AG09319 (cell line): Measurements from ENCODE around the gene ACIN1.

ENCODE experiments used
- DNase-seq: peaks from one replicate; pipeline ENCODE4 v3.0.0-alpha.2; 2010; ENCODE audit warnings: low read depth; ENCODE audit errors: extremely low read depth
- CTCF ChIP-seq: IDR thresholded peaks from 2 replicates; pipeline ENCODE4 v1.5.1; 2011; ENCODE audit warnings: low read depth, mild to moderate bottlenecking, inconsistent platforms, low read length, moderate library complexity

The ACIN1 gene

GRCh38 chr14:23043754-23044153 lies 51.2 kb downstream of the ACIN1 start:
- TF ChIP-seq CTCF: no peak

DNA sequence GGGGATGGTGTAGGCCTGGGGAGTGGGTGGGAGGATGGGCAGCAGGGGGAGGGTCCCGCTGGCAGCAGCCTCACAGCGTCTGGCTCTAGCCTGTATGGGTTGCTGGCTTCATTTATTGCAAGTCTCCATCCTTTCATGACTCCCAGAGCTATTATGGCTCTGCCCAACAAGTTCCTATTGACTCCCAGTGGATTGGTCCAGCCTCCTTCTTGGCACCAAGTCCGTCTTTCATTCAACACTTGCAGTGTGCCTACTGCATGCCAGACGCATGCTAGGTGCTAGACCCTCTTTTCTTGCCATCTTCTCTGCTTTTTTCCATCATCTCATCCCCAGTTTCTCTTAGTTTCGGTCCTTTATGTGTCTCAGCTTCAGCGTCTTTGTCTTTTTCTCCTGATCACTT lies 51.8 kb downstream of the ACIN1 start:
- TF ChIP-seq CTCF: no peak
- no peak for DNase-seq

More at GRCh38 chr14:23043754-23044153, 51.2 kb downstream of the ACIN1 start:
- DNase-seq: no peak

DNA sequence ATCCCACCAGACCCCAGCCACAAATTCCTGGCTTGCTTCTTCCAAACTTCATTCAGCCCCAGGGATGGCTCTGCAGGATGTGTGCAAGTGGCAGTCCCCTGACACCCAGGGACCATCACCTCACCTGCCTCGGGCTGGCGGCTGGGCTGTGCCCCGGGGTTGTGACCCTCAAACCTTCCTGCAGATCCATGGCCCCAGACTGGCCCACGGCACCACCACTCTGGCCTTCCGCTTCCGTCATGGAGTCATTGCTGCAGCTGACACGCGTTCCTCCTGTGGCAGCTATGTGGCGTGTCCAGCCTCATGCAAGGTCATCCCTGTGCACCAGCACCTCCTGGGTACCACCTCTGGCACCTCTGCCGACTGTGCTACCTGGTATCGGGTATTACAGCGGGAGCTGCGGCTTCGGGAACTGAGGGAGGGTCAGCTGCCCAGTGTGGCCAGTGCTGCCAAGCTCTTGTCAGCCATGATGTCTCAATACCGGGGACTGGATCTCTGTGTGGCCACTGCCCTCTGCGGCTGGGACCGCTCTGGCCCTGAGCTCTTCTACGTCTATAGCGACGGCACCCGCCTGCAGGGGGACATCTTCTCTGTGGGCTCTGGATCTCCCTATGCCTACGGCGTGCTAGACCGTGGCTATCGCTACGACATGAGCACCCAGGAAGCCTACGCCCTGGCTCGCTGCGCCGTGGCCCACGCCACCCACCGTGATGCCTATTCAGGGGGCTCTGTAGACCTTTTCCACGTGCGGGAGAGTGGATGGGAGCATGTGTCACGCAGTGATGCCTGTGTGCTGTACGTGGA lies 52.6 kb downstream of the ACIN1 start, which contains the start of gene PSMB11:
Gene PSMB11 (plus strand): TSS at position 51 of the 804 bp plus-strand sequence. CDS start 14 bp downstream, at position 65.
- TF ChIP-seq CTCF: no peak
- DNase-seq: no peak

DNA sequence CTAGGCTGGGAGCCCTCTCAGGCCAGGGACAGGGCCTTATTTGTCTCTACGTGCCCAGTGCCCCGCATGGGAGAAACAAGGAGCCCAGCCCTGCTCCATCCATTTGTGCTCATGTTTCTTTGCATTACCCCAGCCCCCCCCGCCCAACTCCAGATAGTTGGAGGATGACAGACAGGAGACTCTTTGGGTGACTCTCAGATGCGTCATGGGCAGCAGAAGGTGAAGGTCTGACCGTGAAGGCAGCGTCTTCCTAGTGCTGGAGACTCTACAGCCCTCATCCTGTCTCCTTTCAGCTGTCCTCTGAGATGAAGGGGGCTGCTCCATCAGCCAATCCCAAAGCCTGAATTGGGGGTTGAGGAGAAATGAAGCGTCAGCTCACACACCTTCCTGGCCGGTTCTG lies 53.2 kb downstream of the ACIN1 start:
- no peak for TF ChIP-seq CTCF
- no peak for DNase-seq

DNA sequence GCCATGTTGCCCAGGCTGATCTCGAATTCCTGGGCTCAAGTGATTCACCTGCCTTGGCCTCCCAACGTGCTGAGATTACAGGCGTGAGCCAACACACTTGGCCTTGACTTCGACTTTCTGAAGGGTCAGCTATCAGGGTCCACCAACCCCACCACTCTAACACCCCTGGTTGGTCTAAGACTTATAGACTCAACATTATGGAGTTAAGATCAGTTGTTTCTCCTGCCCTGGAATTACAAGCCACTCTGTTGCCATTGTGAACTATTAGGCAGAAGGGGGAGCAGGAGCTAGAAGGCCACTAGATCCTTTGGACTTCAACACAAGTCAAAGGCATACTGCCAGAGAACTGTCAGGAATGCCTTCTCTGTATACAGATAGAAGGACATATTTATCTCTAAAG lies 54.8 kb downstream of the ACIN1 start:
- DNase-seq: no peak
- no peak for TF ChIP-seq CTCF

GRCh38 chr14:23035303-23036144 lies 59.4 kb downstream of the ACIN1 start:
- no peak for TF ChIP-seq CTCF
- DNase-seq: no peak
